Neural progenitor cell (in vitro differentiated cells): Measurements from ENCODE around the gene AFF4.

ENCODE experiments used
- EZH2 ChIP-seq: fragments of 200-600 bp; sonication (generic); IDR thresholded peaks from 2 replicates; pipeline ENCODE4 v1.6.1; 2017; ENCODE audit warnings: antibody characterized with exemption, mild to moderate bottlenecking, moderate library complexity
- EZH2phosphoT487 ChIP-seq: fragments of 200-600 bp; sonication (generic); IDR thresholded peaks from 2 replicates; pipeline ENCODE4 v1.6.1; 2017; ENCODE audit warnings: antibody characterized with exemption
- TF ChIP-seq, protein P1 (sequence below): fragments of 200-600 bp; sonication (generic); IDR thresholded peaks from 2 replicates; pipeline ENCODE4 v1.5.1; 2017; ENCODE audit warnings: antibody characterized with exemption, mild to moderate bottlenecking

DNA sequence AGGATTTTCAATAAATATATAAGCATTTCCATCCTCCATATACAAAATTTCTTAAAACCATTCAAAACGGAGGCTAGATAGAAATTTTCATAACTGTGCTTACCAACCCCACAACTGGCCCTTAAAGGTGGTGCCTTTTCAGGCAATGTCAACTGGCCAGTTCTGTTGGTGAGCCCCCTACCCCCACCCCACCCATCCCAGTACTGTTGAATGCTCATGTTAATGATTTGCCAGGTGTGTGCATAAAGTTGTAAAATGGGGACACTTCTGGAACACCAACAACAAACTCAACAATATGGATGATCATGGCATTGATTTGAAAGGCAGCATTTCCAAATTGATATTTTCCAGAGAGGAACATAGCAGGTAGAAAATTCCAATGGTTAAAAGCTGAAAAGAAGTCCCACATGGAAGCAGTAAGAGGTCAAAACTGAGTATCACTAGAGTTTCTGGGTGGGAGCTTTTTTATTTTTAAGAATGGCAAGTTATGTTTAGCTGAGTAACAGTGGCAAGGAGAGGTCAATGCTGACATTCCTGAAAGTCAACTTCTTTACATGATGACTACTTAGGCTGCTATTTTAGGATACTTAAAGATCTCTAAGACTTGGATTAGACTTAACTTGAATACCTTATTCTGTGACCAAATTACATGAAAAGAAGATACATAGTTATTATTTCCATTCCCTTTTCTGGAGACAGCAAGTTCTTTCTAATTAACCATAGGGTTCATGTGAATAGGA, 87.2 kb downstream of the AFF4 start:
- TF ChIP-seq EZH2: no peak
- no peak for TF ChIP-seq EZH2phosphoT487
- TF ChIP-seq, protein P1, sequence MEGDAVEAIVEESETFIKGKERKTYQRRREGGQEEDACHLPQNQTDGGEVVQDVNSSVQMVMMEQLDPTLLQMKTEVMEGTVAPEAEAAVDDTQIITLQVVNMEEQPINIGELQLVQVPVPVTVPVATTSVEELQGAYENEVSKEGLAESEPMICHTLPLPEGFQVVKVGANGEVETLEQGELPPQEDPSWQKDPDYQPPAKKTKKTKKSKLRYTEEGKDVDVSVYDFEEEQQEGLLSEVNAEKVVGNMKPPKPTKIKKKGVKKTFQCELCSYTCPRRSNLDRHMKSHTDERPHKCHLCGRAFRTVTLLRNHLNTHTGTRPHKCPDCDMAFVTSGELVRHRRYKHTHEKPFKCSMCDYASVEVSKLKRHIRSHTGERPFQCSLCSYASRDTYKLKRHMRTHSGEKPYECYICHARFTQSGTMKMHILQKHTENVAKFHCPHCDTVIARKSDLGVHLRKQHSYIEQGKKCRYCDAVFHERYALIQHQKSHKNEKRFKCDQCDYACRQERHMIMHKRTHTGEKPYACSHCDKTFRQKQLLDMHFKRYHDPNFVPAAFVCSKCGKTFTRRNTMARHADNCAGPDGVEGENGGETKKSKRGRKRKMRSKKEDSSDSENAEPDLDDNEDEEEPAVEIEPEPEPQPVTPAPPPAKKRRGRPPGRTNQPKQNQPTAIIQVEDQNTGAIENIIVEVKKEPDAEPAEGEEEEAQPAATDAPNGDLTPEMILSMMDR: no peak
